GM19043 (cell line): Measurements from ENCODE around the gene PRELID1.

Source experiments
- ATAC-seq: cut with Tn5 transposase; IDR thresholded peaks from one replicate; pipeline ENCODE4 v1.9.1; 2021; ENCODE audit warnings: low read depth; ENCODE audit not compliant: unreplicated experiment

Gene PRELID1

DNA sequence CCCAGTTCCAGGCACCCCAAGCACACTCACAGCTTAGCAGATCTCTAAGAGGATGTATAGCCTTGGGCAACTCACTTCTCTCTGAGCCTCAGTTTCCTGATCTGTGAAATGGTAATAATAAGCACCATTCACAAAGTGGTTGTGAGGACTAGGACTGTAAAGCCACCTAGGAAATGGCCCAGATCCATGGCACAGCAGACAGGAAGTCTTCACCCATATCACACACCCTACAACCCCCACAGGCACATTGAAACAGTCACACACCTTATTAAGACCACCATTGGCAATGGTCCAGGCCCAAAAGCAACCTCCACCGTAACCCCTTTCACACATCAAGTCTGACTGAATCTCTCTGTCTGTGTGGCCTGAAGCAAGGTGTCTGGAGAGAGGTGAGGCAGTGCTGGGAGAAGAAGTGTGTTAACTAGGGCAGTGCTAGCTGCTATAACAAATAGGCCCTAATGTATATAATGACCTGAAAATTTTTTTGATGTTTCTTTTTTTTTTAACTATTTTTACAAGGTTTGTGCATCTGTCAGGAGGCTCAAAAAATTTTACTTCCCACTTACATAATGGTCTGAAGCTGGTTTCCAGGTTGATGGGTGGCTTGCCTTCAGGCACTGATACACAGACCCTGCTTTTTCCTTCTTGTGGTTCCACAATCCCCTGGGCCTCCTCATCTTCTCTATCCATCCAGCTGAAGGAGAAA is 51.7 kb downstream of the PRELID1 start:
- ATAC-seq, result no peak

DNA sequence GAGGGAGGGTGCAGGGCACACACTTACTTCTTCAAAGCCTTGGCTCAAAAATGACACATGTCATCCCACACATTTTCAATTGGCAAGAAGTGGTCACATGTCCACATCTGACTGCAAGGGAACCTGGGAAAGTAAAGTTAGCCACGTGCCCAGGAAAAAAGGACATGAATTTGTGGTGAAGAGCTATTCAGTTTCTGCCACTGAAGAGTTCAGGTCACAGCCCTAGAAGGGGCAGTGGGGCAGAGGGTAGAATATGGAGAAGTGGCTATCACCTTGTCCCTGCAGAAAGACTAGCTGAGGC is 52.2 kb downstream of the PRELID1 start:
- no peak for ATAC-seq
